Keratinocyte (primary cell): ENCODE data around the gene OSBPL10.

Experiments used
- CTCF ChIP-seq, 3 experiments: IDR thresholded peaks in 1 of 3; conservative IDR thresholded peaks in 1 of 3; optimal IDR thresholded peaks in 1 of 3; 2 replicates in 2 of 3; 3 replicates in 1 of 3; pipeline versions ENCODE3 to v1.5.1; 2011; ENCODE audit warnings: low read length in 3 of 3, mild to moderate bottlenecking in 3 of 3, moderate library complexity in 2 of 3, control low read depth in 1 of 3, inconsistent platforms in 1 of 3; ENCODE audit not compliant: insufficient read depth in 2 of 3; ENCODE audit errors: extremely low read depth in 1 of 3
- EZH2 ChIP-seq: IDR thresholded peaks from one replicate; pipeline ENCODE4 v1.6.1; 2012; ENCODE audit warnings: inconsistent platforms, mild to moderate bottlenecking, low read length, moderate library complexity

DNA sequence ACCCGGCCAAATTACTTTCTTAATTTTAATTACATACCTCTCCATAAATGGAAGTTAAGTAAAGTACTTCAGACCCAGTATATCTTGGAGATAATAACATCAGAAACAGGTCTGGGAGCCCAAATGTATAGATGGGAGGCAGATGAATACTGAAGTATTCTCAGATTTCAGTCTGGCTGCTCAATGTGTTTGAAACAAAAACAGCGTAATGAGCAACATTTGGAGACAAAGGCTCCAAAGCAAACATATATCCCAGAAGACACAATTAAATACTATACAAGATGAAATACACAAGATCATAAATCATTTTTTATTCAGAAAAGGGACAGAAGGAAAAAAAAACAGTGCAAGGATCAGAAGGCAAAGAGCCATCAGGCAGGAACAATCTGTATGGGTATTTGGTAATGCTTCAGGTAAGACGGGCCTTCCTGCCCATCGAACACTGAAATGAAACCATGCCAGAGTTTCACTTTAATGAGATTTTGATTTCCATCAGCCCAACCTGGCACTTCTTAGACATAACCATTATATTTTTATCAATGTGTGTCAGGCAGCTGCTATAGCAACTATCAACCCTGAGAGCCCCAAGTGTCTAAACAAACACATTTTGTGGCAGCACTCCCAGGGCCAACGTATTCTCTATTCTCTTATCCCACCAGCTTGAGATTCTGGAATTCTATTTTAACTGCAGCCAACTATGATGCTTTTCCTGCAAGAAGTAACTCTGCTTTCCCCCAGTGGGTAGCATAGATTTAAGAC lies 237.6 kb downstream of the OSBPL10 start:
- TF ChIP-seq CTCF (optimal IDR thresholded peaks at IDR 0.05 in 1 of 3, IDR thresholded peaks at IDR 0.05 in 1 of 3, conservative IDR thresholded peaks at IDR 0.05 in 1 of 3; ENCODE audit: extremely low read depth in 1 of 3, insufficient read depth in 2 of 3, low read length in 3 of 3) (no peak), EZH2 (no peak)
